ENCODE measurements around the gene UBE2E2. TPM values are rescaled to one million over a fixed set of nuclear protein-coding genes. Genes with fewer than 3 reads are reported as not detected.

The UBE2E2 gene
- total RNA-seq, 2 experiments from 2014 or later: 41.1 to 48.8 TPM

GRCh38 chr3:23594894-23595670 is 392.0 kb downstream of the UBE2E2 start:
- no TSS peak for BruUV-seq (replicated peaks)
- Histone ChIP-seq H3K79me2 (ENCODE audit: insufficient read depth, low read depth, low read length) (no peaks in the 10 kb centered on the region), H3K27ac (ENCODE audit: low read depth, low read length, poor library complexity, severe bottlenecking) (peak overlapping the region; percentile 95), H3K9me2 (ENCODE audit: insufficient read depth, low read length) (no peaks in the 10 kb centered on the region), H3K4me1 (ENCODE audit: insufficient read depth, low read length, poor library complexity, severe bottlenecking) (peaks cover 55% of the 10 kb centered on the region), H2AFZ (ENCODE audit: low read length) (peak overlapping the region; percentile 64; the same call in 1 of the 2 replicates), H3K36me3 (ENCODE audit: insufficient read depth, low read length) (peaks cover 12% of the 10 kb centered on the region), H4K20me1 (ENCODE audit: insufficient read depth, low read length) (no peaks in the 10 kb centered on the region), H3K4me2 (ENCODE audit: low read length) (peak overlapping the region; percentile 48), H3K4me3 (ENCODE audit: low read depth, low read length, poor library complexity, severe bottlenecking) (no peak overlapping the region), H3K9me3 (ENCODE audit: low read length) (peaks cover 10% of the 10 kb centered on the region)
- ChIA-PET POLR2A (interaction anchor here (0.6 to 4.0 kb wide), 13 partner anchors 8 to 209 kb away, joined by 3 to 32 read pairs (median 5); no protein-coding TSS in a partner anchor), CTCF (ENCODE audit: unreplicated experiment) (interaction anchor here (0.8 kb wide), 1 partner anchor 28 kb away, joined by 3 read pairs; no protein-coding TSS in a partner anchor)
- no peak for DNase-seq (ENCODE audit: low spot score)
- TF ChIP-seq CTCF (conservative IDR thresholded peaks at IDR 0.05; ENCODE audit: low read length) (no peak), EZH2phosphoT487 (IDR thresholded peaks at IDR 0.05; ENCODE audit: borderline replicate concordance, low read depth, low read length) (no peak)
- intact Hi-C loops (cut with micrococcal nuclease; ENCODE audit: unreplicated experiment): loop anchor here (5.0 kb wide), 1 partner anchor 253 kb away; no protein-coding TSS in a partner anchor

DNA sequence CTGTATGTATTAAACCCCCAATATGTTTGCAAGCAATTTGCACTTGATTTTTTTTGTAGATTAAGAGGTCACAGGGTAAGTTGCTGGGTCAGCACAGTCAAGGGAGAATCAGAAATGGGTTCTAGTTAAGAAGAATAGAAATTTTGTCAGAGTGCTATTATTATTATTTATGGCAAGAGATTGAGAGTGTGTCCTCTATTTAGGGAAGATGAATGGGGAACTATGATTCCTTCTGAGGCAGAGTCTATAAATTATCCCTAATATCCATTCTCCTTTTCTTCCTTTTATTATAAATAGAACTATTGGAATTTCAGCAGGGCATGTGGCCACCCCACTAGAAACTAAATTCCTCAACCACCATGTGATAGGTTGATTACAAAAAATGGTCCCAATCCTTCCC is 392.7 kb downstream of the UBE2E2 start:
- H3K36me3 ChIP-seq (ENCODE audit: insufficient read depth, low read length): peaks cover 12% of the 10 kb centered on the region
- H3K4me1 ChIP-seq (ENCODE audit: insufficient read depth, low read length, poor library complexity, severe bottlenecking): peaks cover 47% of the 10 kb centered on the region
- no peak overlapping the region for H3K27ac ChIP-seq (ENCODE audit: low read depth, low read length, poor library complexity, severe bottlenecking)
- no peaks in the 10 kb centered on the region for H3K9me2 ChIP-seq (ENCODE audit: insufficient read depth, low read length)
- no peak for DNase-seq (ENCODE audit: low spot score)
- intact Hi-C loops (cut with micrococcal nuclease; ENCODE audit: unreplicated experiment): no loop called here
- no peak overlapping the region for H3K4me3 ChIP-seq (ENCODE audit: low read depth, low read length, poor library complexity, severe bottlenecking)
- TF ChIP-seq EZH2phosphoT487 (IDR thresholded peaks at IDR 0.05; ENCODE audit: borderline replicate concordance, low read depth, low read length): no peak
- no peak for TF ChIP-seq CTCF (conservative IDR thresholded peaks at IDR 0.05; ENCODE audit: low read length)
- H3K79me2 ChIP-seq (ENCODE audit: insufficient read depth, low read depth, low read length): no peaks in the 10 kb centered on the region
- no peaks in the 10 kb centered on the region for H4K20me1 ChIP-seq (ENCODE audit: insufficient read depth, low read length)
- ChIA-PET CTCF (ENCODE audit: unreplicated experiment) (no interaction called here), POLR2A (interaction anchor here (1.0 to 4.0 kb wide), 2 partner anchors 62 to 207 kb away, joined by 3 to 32 read pairs; no protein-coding TSS in a partner anchor)
- peaks cover 10% of the 10 kb centered on the region for H3K9me3 ChIP-seq (ENCODE audit: low read length)
- no TSS peak for BruUV-seq (replicated peaks)
- H3K4me2 ChIP-seq (ENCODE audit: low read length): no peak overlapping the region
- H2AFZ ChIP-seq (ENCODE audit: low read length): no peak overlapping the region

All from OCI-LY7 (cell line).